Left lobe of liver (tissue), 2 donors: Measurements from ENCODE around the gene FXYD2. TPM values are rescaled to one million over a fixed set of nuclear protein-coding genes. Genes with fewer than 3 reads are reported as not detected.

Experiments
- ATAC-seq: fragments of 200-7000 bp; cut with Tn5 transposase; one replicate; pipeline ENCODE4 v1.9.1; 2020; ENCODE audit warnings: mild to moderate bottlenecking, moderate library complexity
- DNase-seq: peaks from one replicate; pipeline ENCODE4 v3.0.0-alpha.2; 2020; ENCODE audit warnings: low spot score
- total RNA-seq: library from RNA; stranded (reverse); gene quantifications from one replicate; pipeline ENCODE4 v1.2.1, GENCODE V29; 2021
- donor health status: DM: no; HTN: no; CAD: no; lungs with moderate emphysema.
- donor health status: DM: no; HTN: yes; CAD: no.

FXYD2 gene
- total RNA-seq, 1 donor from 2014 or later, result 13.6 TPM

DNA sequence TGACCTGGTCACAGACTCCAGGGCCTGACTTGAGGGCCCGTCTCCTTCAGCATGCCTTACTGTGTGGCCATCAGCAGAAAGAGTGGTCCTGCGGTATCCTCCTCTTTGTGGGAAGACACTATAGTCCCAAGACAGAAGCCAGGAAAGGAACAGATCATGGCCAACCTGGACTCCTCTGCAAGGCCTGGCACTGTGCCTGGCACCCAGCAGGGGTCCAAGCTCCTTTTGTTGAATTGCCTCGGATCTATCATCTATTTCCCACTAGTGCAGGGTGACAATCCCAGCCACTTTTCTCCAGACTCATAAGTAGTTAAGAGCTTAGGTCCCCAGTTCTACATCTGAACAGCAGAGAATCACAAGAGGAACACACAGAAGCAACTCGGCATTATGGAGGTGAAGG lies 54.5 kb downstream of the FXYD2 start:
- DNase-seq, result no peak
- no peak for ATAC-seq

Other genes with a start within 250 kb of the FXYD2 start
- 1.4 TPM for gene DSCAML1, start 27.5 kb downstream of the FXYD2 start, total RNA-seq
- gene FXYD6, start 51.9 kb upstream of the FXYD2 start, total RNA-seq, result 10.4 TPM
- gene TMPRSS13, start 104.7 kb upstream of the FXYD2 start, total RNA-seq, result 0.15 TPM
- gene IL10RA, start 161.7 kb upstream of the FXYD2 start, total RNA-seq, result 7.8 TPM